A673 (cell line): Measurements from ENCODE around the gene OSM. TPM values are rescaled to one million over a fixed set of nuclear protein-coding genes. Genes with fewer than 3 reads are reported as not detected.

ENCODE experiments used
- BruUV-seq: library from RNA; stranded (reverse); fragments of 400-500 nt; replicated peaks from 2 replicates; lab custom pipeline; 2021; lab: Mats Ljungman, UMichigan
- CTCF ChIA-PET: fragments of 300-600 bp; sonication (Branson Sonifier 250); formaldehyde crosslinking; loops from one replicate; lab custom pipeline; 2022; ENCODE audit warnings: antibody characterized with exemption; lab: Charles Lee
- POLR2A ChIA-PET: fragments of 300-600 bp; sonication (Branson Sonifier 250); formaldehyde crosslinking; loops from one replicate; lab custom pipeline; 2022; ENCODE audit warnings: antibody characterized with exemption; ENCODE audit not compliant: low non-redundant PET; lab: Charles Lee
- DNase-seq: peaks from one replicate; pipeline ENCODE4 v3.0.0-alpha.2; 2015; ENCODE audit warnings: low spot score
- H3K27ac ChIP-seq: fragments of 200-600 bp; sonication (generic); 2 replicates; pipeline ENCODE4 v1.5.1; 2016; ENCODE audit warnings: mixed run types, low read depth, mild to moderate bottlenecking, mixed read lengths, antibody characterized with exemption, low read length; ENCODE audit not compliant: poor library complexity, severe bottlenecking
- H3K27me3 ChIP-seq: fragments of 200-600 bp; sonication (generic); replicated peaks from 2 replicates; pipeline ENCODE4 v1.6.1; 2017; ENCODE audit warnings: mixed run types, low read depth, mild to moderate bottlenecking, mixed read lengths, antibody characterized with exemption, low read length; ENCODE audit not compliant: insufficient read depth, poor library complexity
- H3K36me3 ChIP-seq: fragments of 200-600 bp; sonication (generic); 2 replicates; pipeline ENCODE4 v1.6.1; 2016; ENCODE audit warnings: mixed run types, mild to moderate bottlenecking, mixed read lengths, antibody characterized with exemption, low read length; ENCODE audit not compliant: insufficient read depth, poor library complexity, severe bottlenecking
- H3K4me1 ChIP-seq: fragments of 200-600 bp; sonication (generic); 2 replicates; pipeline ENCODE4 v1.6.1; 2017; ENCODE audit warnings: mixed run types, mild to moderate bottlenecking, mixed read lengths, antibody characterized with exemption, low read length; ENCODE audit not compliant: insufficient read depth, poor library complexity, severe bottlenecking
- H3K4me3 ChIP-seq: fragments of 200-600 bp; sonication (generic); 2 replicates; pipeline ENCODE4 v1.5.1; 2016; ENCODE audit warnings: low read depth, mixed run types, mild to moderate bottlenecking, mixed read lengths, low read length; ENCODE audit not compliant: poor library complexity, severe bottlenecking
- H3K9me3 ChIP-seq: fragments of 200-600 bp; sonication (generic); 2 replicates; pipeline ENCODE4 v1.6.1; 2016; ENCODE audit warnings: mixed run types, low read depth, mild to moderate bottlenecking, mixed read lengths, antibody characterized with exemption, low read length; ENCODE audit not compliant: poor library complexity, severe bottlenecking
- CTCF ChIP-seq: fragments of 300-800, 200-600 bp; sonication (generic); conservative IDR thresholded peaks from 2 replicates; pipeline ENCODE4 v1.5.1; 2017; ENCODE audit warnings: low read depth, mild to moderate bottlenecking, antibody characterized with exemption, low read length, moderate library complexity, mixed read lengths
- EZH2 ChIP-seq: fragments of 200-600 bp; sonication (generic); IDR thresholded peaks from 2 replicates; pipeline ENCODE4 v1.6.1; 2017; ENCODE audit warnings: borderline replicate concordance, low read depth, mild to moderate bottlenecking, mixed read lengths, antibody characterized with exemption, low read length; ENCODE audit not compliant: poor library complexity, severe bottlenecking
- intact Hi-C: fragments of 100-400 bp; cut with micrococcal nuclease; formaldehyde crosslinking; loops from one replicate; pipeline ENCODE4 v1.10.0; 2022; ENCODE audit not compliant: unreplicated experiment
- total RNA-seq: library from RNA; stranded (reverse); gene quantifications from 2 replicates; pipeline ENCODE4 v1.2.3, GENCODE V29; 2021

Gene OSM
- total RNA-seq, 1 experiment from 2014 or later: not detected

DNA sequence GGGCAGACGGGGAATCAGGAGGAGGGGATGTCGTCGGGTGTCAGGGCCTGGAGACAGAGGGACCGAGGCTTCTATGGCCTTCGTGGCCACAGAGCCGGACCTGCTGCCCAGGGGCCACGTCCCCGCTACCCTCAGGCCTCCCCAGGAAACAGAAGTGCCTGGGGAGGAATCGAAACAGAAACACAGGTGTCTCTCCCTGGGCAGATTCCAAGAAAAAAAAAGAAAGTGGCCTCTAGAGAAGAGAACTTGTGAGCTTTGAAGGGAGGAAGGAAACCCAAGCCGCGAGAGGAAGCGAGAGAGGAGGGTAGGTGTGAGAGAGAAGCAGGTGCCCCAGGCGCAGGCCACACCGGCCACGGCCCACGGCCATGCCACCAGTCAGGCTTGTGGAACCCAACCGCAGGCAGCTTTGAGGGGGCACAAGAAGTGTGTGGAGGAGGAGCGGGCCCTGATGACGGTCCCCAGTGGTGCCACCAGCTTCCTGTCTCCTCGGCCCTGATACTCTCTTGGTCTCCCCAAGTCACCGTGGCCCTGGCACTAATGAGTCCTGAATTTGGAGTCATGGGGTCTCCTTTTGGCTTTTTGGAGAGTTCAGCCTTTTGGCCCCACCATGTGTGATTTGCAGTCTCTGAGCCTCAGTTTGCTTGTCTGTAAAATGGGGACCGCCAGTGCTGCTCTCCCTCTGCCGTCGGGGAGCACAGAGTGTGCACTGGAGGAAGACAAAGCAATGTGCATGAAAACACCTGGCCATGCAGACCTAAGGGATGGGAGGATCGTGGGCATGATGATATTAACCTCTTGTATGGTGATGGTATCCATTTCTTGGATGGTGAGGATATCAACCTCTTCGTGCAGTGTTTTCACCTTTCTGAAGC, 45.3 kb downstream of the OSM start:
- H3K9me3 ChIP-seq: no peaks in the 10 kb centered on the region
- H3K4me3 ChIP-seq: no peak overlapping the region
- no peaks in the 10 kb centered on the region for H3K36me3 ChIP-seq
- no peak for DNase-seq
- intact Hi-C loops: no loop called here
- H3K4me1 ChIP-seq: no peaks in the 10 kb centered on the region
- POLR2A ChIA-PET: no interaction called here
- TF ChIP-seq EZH2 (no peak), CTCF (no peak)
- CTCF ChIA-PET: no interaction called here
- no peaks in the 10 kb centered on the region for H3K27me3 ChIP-seq
- H3K27ac ChIP-seq: no peak overlapping the region
- no TSS peak for BruUV-seq

DNA sequence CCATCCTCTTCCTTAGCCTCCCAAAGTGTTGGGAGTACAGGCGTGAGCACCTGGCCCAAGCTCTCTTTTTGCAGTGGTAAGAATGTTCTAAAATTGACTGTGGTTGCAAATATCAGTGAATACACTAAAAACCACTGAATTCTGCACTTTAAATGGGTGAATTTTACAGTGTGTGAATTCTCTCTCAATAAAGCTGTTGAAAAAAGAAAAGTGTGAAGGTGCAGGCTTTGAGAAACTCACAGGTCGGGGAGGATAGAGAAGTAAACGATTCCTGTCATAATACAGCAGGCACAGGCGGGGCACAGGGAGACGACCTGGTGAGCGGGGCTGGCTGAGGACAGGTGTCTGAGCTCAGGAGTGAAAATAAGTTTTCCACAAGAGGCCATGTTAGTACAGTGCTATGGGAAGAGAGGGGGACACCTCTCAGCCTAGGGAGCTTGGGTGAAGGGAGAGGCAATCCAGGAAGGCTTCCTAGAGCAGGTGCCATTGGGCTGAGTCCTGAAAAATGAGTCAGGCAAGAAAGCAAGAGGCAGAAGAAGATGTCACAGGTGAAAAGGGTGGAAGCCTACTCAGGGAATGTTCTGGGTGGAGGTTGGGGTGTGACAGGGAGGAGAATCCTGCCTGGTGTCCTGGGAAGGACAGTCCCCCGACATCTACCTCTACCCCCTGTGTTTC, 46.2 kb downstream of the OSM start:
- Histone ChIP-seq H3K36me3 (no peaks in the 10 kb centered on the region), H3K4me1 (no peaks in the 10 kb centered on the region), H3K4me3 (no peak overlapping the region), H3K27ac (no peak overlapping the region), H3K9me3 (no peaks in the 10 kb centered on the region), H3K27me3 (no peaks in the 10 kb centered on the region)
- CTCF ChIA-PET: no interaction called here
- intact Hi-C loops: no loop called here
- no peak for TF ChIP-seq CTCF
- no peak for TF ChIP-seq EZH2
- POLR2A ChIA-PET: no interaction called here
- DNase-seq: no peak
- no TSS peak for BruUV-seq

- no peaks in the 10 kb centered on the region for H3K4me1 ChIP-seq
- no peaks in the 10 kb centered on the region for H3K27me3 ChIP-seq
- TF ChIP-seq CTCF: no peak
- TF ChIP-seq EZH2: no peak
- H3K27ac ChIP-seq: no peak overlapping the region
- no peak overlapping the region for H3K4me3 ChIP-seq
- no TSS peak for BruUV-seq
- H3K9me3 ChIP-seq: no peaks in the 10 kb centered on the region
- CTCF ChIA-PET: no interaction called here
- intact Hi-C loops: no loop called here
- POLR2A ChIA-PET: no interaction called here
- DNase-seq: no peak
- H3K36me3 ChIP-seq: no peaks in the 10 kb centered on the region
Observed at GRCh38 chr22:30219668-30220278, 46.9 kb downstream of the OSM start.
